ENCODE data around the gene S100B. TPM values are rescaled to one million over a fixed set of nuclear protein-coding genes. Genes with fewer than 3 reads are reported as not detected.
A peak's percentile ranks its signal among the peaks of the same experiment; 100 is the strongest.

S100B gene
- total and polyA plus RNA-seq, 2 of the 13 experiments (the other 11 are each of a cell fraction or from before 2014, with no cell fraction given) = not detected

DNA sequence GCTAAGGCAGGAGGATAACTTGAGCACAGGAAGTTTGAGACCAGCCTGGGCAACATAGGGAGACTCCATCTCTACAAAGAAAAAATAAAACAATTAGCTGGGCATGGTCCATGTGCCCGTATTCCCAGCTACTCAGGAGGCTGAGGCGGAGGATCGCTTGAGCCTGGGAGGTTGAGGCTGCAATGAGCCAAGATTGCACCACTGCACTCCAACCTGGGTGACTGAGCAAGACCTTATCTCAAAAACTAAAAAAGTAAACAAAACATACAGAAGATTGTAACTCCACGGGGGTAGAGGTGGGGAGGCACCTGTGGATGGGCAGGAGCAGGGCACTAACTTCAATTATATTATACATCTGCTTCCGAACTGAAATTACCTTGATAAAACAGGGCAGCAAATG, 4.6 kb downstream of the S100B start:
- in situ Hi-C loops (cut with HindIII; ENCODE audit: extremely low pct_ligation_motif_present, low pct_unique_long_range_greater_than_20kb) = no loop called here
- no peaks in the 10 kb centered on the region for H3K36me3 ChIP-seq (replicated peaks in 1 of 2; ENCODE audit: control insufficient read depth in 1 of 2, insufficient read depth in 2 of 2, low read length in 2 of 2)
- no peak for ATAC-seq
- H3K4me2 ChIP-seq (ENCODE audit: low read depth, low read length) = peak overlapping the region; percentile 66; the same call in 1 of the 2 replicates
- ChIA-PET POLR2A (interaction anchor here (1.1 kb wide), 1 partner anchor 18 kb away, joined by 5 read pairs; no protein-coding TSS in a partner anchor), CTCF (ENCODE audit: low intra/inter-chr PET ratio, low total read pairs) (no interaction called here)
- no peak overlapping the region for H3K27ac ChIP-seq (ENCODE audit: extremely low read length, insufficient read depth, low read length)
- peaks cover 0 to 12% of the 10 kb centered on the region in 2 experiments; a peak in 2 of 5 replicates for H3K27me3 ChIP-seq (ENCODE audit: control insufficient read depth in 1 of 2, insufficient read depth in 2 of 2, low read length in 2 of 2)
- FAIRE-seq = no peak
- BruUV-seq (replicated peaks) = no TSS peak
- no peak overlapping the region for H3K9ac ChIP-seq (ENCODE audit: insufficient read depth, low read depth, low read length)
- intact Hi-C loops (cut with micrococcal nuclease; ENCODE audit: unreplicated experiment) = no loop called here
- no peak for DNase-seq (ENCODE audit: low spot score)
- peaks cover 55% of the 10 kb centered on the region for H3K4me1 ChIP-seq (ENCODE audit: insufficient read depth, low read length)
- WGBS (ENCODE audit: low lambda C conversion rate) = 9% methylated on average over 5 of the region's 5 CpGs
- H2AFZ ChIP-seq (ENCODE audit: low read length) = no peak overlapping the region
- H4K20me1 ChIP-seq (ENCODE audit: insufficient read depth, low read length) = no peaks in the 10 kb centered on the region
- no peaks in the 10 kb centered on the region for H3K79me2 ChIP-seq (ENCODE audit: insufficient read depth, low read length)
- no peaks in the 10 kb centered on the region for H3K9me3 ChIP-seq (ENCODE audit: low read length)
- H3K4me3 ChIP-seq (replicated peaks in 1 of 3; ENCODE audit: insufficient read depth in 1 of 3, low read depth in 2 of 3, low read length in 3 of 3) = no peak overlapping the region
- TF ChIP-seq, protein P1, sequence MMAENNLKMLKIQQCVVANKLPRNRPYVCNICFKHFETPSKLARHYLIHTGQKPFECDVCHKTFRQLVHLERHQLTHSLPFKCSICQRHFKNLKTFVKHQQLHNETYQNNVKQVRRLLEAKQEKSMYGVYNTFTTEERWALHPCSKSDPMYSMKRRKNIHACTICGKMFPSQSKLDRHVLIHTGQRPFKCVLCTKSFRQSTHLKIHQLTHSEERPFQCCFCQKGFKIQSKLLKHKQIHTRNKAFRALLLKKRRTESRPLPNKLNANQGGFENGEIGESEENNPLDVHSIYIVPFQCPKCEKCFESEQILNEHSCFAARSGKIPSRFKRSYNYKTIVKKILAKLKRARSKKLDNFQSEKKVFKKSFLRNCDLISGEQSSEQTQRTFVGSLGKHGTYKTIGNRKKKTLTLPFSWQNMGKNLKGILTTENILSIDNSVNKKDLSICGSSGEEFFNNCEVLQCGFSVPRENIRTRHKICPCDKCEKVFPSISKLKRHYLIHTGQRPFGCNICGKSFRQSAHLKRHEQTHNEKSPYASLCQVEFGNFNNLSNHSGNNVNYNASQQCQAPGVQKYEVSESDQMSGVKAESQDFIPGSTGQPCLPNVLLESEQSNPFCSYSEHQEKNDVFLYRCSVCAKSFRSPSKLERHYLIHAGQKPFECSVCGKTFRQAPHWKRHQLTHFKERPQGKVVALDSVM (CRISPR knock-in tag; IDR thresholded peaks at IDR 0.05) = peak; percentile 79; the same call in 1 of the 2 replicates
- TF ChIP-seq, protein P2, sequence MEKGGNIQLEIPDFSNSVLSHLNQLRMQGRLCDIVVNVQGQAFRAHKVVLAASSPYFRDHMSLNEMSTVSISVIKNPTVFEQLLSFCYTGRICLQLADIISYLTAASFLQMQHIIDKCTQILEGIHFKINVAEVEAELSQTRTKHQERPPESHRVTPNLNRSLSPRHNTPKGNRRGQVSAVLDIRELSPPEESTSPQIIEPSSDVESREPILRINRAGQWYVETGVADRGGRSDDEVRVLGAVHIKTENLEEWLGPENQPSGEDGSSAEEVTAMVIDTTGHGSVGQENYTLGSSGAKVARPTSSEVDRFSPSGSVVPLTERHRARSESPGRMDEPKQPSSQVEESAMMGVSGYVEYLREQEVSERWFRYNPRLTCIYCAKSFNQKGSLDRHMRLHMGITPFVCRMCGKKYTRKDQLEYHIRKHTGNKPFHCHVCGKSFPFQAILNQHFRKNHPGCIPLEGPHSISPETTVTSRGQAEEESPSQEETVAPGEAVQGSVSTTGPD (CRISPR knock-in tag; IDR thresholded peaks at IDR 0.05) = no peak
- TF ChIP-seq ATM (IDR thresholded peaks at IDR 0.05; ENCODE audit: borderline replicate concordance) (no peak), GATAD2A (CRISPR knock-in tag; IDR thresholded peaks at IDR 0.05) (0 out of 2 replicates have a peak, but pooled peaks have one; percentile 27), YY1 (IDR thresholded peaks at IDR 0.05; ENCODE audit: insufficient read depth, insufficient replicate concordance, low read depth, low read length) (no peak), CEBPG (CRISPR knock-in tag; IDR thresholded peaks at IDR 0.05) (peak; percentile 40; the same call in 1 of the 2 replicates), ZNF850 (CRISPR knock-in tag; conservative IDR thresholded peaks at IDR 0.05) (no peak), FOSL2 (CRISPR knock-in tag; IDR thresholded peaks at IDR 0.05) (peak; percentile 31; the same call in 1 of the 2 replicates), ZNF839 (CRISPR knock-in tag; IDR thresholded peaks at IDR 0.05; ENCODE audit: borderline replicate concordance) (no peak), NFKBIZ (CRISPR knock-in tag; IDR thresholded peaks at IDR 0.05) (no peak), BCL6 (CRISPR knock-in tag; IDR thresholded peaks at IDR 0.05) (peak; percentile 70; the same call in 1 of the 2 replicates), SRSF1 (optimal IDR thresholded peaks at IDR 0.05; ENCODE audit: low read depth, low read length) (no peak), ZNF780A (CRISPR knock-in tag; IDR thresholded peaks at IDR 0.05) (no peak)
- TF ChIP-seq, protein P3, sequence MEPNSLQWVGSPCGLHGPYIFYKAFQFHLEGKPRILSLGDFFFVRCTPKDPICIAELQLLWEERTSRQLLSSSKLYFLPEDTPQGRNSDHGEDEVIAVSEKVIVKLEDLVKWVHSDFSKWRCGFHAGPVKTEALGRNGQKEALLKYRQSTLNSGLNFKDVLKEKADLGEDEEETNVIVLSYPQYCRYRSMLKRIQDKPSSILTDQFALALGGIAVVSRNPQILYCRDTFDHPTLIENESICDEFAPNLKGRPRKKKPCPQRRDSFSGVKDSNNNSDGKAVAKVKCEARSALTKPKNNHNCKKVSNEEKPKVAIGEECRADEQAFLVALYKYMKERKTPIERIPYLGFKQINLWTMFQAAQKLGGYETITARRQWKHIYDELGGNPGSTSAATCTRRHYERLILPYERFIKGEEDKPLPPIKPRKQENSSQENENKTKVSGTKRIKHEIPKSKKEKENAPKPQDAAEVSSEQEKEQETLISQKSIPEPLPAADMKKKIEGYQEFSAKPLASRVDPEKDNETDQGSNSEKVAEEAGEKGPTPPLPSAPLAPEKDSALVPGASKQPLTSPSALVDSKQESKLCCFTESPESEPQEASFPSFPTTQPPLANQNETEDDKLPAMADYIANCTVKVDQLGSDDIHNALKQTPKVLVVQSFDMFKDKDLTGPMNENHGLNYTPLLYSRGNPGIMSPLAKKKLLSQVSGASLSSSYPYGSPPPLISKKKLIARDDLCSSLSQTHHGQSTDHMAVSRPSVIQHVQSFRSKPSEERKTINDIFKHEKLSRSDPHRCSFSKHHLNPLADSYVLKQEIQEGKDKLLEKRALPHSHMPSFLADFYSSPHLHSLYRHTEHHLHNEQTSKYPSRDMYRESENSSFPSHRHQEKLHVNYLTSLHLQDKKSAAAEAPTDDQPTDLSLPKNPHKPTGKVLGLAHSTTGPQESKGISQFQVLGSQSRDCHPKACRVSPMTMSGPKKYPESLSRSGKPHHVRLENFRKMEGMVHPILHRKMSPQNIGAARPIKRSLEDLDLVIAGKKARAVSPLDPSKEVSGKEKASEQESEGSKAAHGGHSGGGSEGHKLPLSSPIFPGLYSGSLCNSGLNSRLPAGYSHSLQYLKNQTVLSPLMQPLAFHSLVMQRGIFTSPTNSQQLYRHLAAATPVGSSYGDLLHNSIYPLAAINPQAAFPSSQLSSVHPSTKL (CRISPR knock-in tag; IDR thresholded peaks at IDR 0.05) = peak; percentile 38; the same call in 1 of the 2 replicates
- TF ChIP-seq, protein P4, sequence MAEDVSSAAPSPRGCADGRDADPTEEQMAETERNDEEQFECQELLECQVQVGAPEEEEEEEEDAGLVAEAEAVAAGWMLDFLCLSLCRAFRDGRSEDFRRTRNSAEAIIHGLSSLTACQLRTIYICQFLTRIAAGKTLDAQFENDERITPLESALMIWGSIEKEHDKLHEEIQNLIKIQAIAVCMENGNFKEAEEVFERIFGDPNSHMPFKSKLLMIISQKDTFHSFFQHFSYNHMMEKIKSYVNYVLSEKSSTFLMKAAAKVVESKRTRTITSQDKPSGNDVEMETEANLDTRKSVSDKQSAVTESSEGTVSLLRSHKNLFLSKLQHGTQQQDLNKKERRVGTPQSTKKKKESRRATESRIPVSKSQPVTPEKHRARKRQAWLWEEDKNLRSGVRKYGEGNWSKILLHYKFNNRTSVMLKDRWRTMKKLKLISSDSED (CRISPR knock-in tag; IDR thresholded peaks at IDR 0.05) = no peak

Measured in HepG2 (cell line).